Measurements from ENCODE around the gene TENM3.
"Not testable (repeated sequence)": the region's sequence is repeated elsewhere in the genome, so short reads cannot be mapped to it uniquely, and the experiment has no call there.

TENM3 gene

GRCh38 chr4:182344968-182345367 is 101.8 kb downstream of the TENM3 start:
- no peak for DNase-seq

- DNase-seq: no peak
Measured at GRCh38 chr4:182346250-182346649, 103.0 kb downstream of the TENM3 start.

GRCh38 chr4:182346675-182347375 is 103.6 kb downstream of the TENM3 start:
- DNase-seq: no peak

- DNase-seq: no peak
Measured at GRCh38 chr4:182348779-182349326, 105.7 kb downstream of the TENM3 start.

- no peak for DNase-seq
Measured at GRCh38 chr4:182350041-182350440, 106.8 kb downstream of the TENM3 start.

GRCh38 chr4:182351485-182351884 is 108.3 kb downstream of the TENM3 start:
- DNase-seq: no peak

GRCh38 chr4:182354106-182354505 is 110.9 kb downstream of the TENM3 start:
- no peak for DNase-seq

GRCh38 chr4:182354867-182355266 is 111.7 kb downstream of the TENM3 start:
- DNase-seq: no peak

- DNase-seq: no peak
Measured at GRCh38 chr4:182367153-182367552, 124.0 kb downstream of the TENM3 start.

- DNase-seq: no peak
Measured at GRCh38 chr4:182369211-182369610, 126.0 kb downstream of the TENM3 start.

GRCh38 chr4:182370491-182370890 is 127.3 kb downstream of the TENM3 start:
- no peak for DNase-seq

GRCh38 chr4:182380771-182381181 is 137.6 kb downstream of the TENM3 start:
- no peak for DNase-seq

GRCh38 chr4:182382941-182383340 is 139.7 kb downstream of the TENM3 start:
- no peak for DNase-seq

GRCh38 chr4:182384631-182385091 is 141.5 kb downstream of the TENM3 start:
- DNase-seq: no peak

- no peak for DNase-seq
Measured at GRCh38 chr4:182385897-182386296, 142.7 kb downstream of the TENM3 start.

GRCh38 chr4:182386576-182386975 is 143.4 kb downstream of the TENM3 start:
- not testable (repeated sequence) for DNase-seq

- DNase-seq: no peak
Measured at GRCh38 chr4:182391111-182391684, 148.0 kb downstream of the TENM3 start.

GRCh38 chr4:182394181-182394580 is 151.0 kb downstream of the TENM3 start:
- DNase-seq: no peak

- DNase-seq: no peak
Measured at GRCh38 chr4:182400081-182400480, 156.9 kb downstream of the TENM3 start.

- DNase-seq: no peak
Measured at GRCh38 chr4:182400790-182401189, 157.6 kb downstream of the TENM3 start.

- no peak for DNase-seq
Measured at GRCh38 chr4:182404376-182404775, 161.2 kb downstream of the TENM3 start.

GRCh38 chr4:182405087-182405486 is 161.9 kb downstream of the TENM3 start:
- no peak for DNase-seq

GRCh38 chr4:182409271-182409670 is 166.1 kb downstream of the TENM3 start:
- no peak for DNase-seq

- DNase-seq: no peak
Measured at GRCh38 chr4:182411391-182411790, 168.2 kb downstream of the TENM3 start.

Measured in NCI-H524 treated with DMSO at 0.1 percent for 48 hours (cell line).